Measurements from ENCODE around the gene MRPL16.

GRCh38 chr11:59849129-59849528 lies 38.6 kb upstream of the MRPL16 start:
- no peak for TF ChIP-seq POLR2A (IDR thresholded peaks at IDR 0.05)
- no peak for TF ChIP-seq CTCF (IDR thresholded peaks at IDR 0.05)

Measured in adrenal gland (tissue), 5 donors.